NCI-H345 treated with DMSO at 0.1 percent for 48 hours (cell line): ENCODE results near the gene ACIN1.
"Not testable (repeated sequence)": the region's sequence is repeated elsewhere in the genome, so short reads cannot be mapped to it uniquely, and the experiment has no call there.

ENCODE experiments used
- DNase-seq: peaks from one replicate; lab custom pipeline; 2025; ENCODE audit not compliant: unreplicated experiment; lab: John Stamatoyannopoulos, UW

Gene ACIN1

GRCh38 chr14:23123419-23123818 lies 28.5 kb upstream of the ACIN1 start:
- no peak for DNase-seq

GRCh38 chr14:23122086-23122485 lies 27.1 kb upstream of the ACIN1 start:
- DNase-seq: no peak

GRCh38 chr14:23121361-23121771 lies 26.4 kb upstream of the ACIN1 start:
- DNase-seq: no peak

- peak; percentile 77 for DNase-seq
Measured at GRCh38 chr14:23120541-23121251, 25.8 kb upstream of the ACIN1 start.

- no peak for DNase-seq
Measured at GRCh38 chr14:23119363-23120327, 24.7 kb upstream of the ACIN1 start.

- no peak for DNase-seq
Measured at GRCh38 chr14:23118506-23119362, 23.8 kb upstream of the ACIN1 start, which contains the start of gene CEBPE. TSS of gene CEBPE (minus strand) at chr14:23119255. CDS start at chr14:23119091, 164 bp downstream.

- no peak for DNase-seq
Measured at GRCh38 chr14:23117371-23118020, 22.6 kb upstream of the ACIN1 start.

GRCh38 chr14:23115918-23116317 lies 21.0 kb upstream of the ACIN1 start:
- DNase-seq: no peak

GRCh38 chr14:23115039-23115731 lies 20.2 kb upstream of the ACIN1 start:
- no peak for DNase-seq

GRCh38 chr14:23114669-23115038 lies 19.7 kb upstream of the ACIN1 start:
- no peak for DNase-seq

- DNase-seq: no peak
Measured at GRCh38 chr14:23114120-23114458, 19.2 kb upstream of the ACIN1 start.

- DNase-seq: no peak
Measured at GRCh38 chr14:23113431-23114119, 18.6 kb upstream of the ACIN1 start.

GRCh38 chr14:23112359-23113178 lies 17.6 kb upstream of the ACIN1 start:
- DNase-seq: no peak

- DNase-seq: no peak
Measured at GRCh38 chr14:23110579-23111365, 15.8 kb upstream of the ACIN1 start.

GRCh38 chr14:23109769-23110168 lies 14.8 kb upstream of the ACIN1 start:
- DNase-seq: no peak

- DNase-seq: not testable (repeated sequence)
Measured at GRCh38 chr14:23108169-23108568, 13.2 kb upstream of the ACIN1 start.

GRCh38 chr14:23107620-23108019 lies 12.7 kb upstream of the ACIN1 start:
- not testable (repeated sequence) for DNase-seq

GRCh38 chr14:23106747-23107045 lies 11.8 kb upstream of the ACIN1 start:
- no peak for DNase-seq
